Astrocyte (in vitro differentiated cells and primary cell): Measurements from ENCODE around the gene MICAL2.

Experiments
- EZH2 ChIP-seq: IDR thresholded peaks from 2 replicates; pipeline ENCODE4 v1.6.1; 2012; ENCODE audit warnings: mild to moderate bottlenecking, low read length, inconsistent platforms; ENCODE audit not compliant: insufficient read depth
- TF ChIP-seq, protein P1 (sequence below): IDR thresholded peaks from 2 replicates; pipeline ENCODE4 v1.5.1; 2011; ENCODE audit warnings: low read depth, mild to moderate bottlenecking, inconsistent platforms, low read length, moderate library complexity; ENCODE audit not compliant: insufficient read depth

DNA sequence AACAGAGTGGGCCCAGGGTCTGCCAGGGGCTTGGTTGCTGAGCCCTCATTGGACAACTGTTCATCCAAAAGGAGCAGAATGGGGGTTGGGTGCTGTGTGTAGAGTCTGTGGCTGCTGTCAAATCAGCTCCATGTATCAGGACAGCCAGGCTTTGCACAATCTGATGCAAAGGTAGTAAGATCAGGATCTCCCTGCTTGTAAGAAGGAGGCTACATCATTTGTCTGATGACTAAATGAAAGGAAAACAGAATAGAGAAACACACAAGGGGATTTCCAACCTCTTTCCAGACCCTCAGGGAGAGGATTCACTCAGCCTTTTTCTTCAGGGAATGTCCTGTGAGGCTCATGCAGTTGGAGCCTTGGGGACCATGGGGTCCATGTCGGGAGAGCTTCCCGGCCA lies 7.2 kb downstream of the MICAL2 start:
- TF ChIP-seq, protein P1, sequence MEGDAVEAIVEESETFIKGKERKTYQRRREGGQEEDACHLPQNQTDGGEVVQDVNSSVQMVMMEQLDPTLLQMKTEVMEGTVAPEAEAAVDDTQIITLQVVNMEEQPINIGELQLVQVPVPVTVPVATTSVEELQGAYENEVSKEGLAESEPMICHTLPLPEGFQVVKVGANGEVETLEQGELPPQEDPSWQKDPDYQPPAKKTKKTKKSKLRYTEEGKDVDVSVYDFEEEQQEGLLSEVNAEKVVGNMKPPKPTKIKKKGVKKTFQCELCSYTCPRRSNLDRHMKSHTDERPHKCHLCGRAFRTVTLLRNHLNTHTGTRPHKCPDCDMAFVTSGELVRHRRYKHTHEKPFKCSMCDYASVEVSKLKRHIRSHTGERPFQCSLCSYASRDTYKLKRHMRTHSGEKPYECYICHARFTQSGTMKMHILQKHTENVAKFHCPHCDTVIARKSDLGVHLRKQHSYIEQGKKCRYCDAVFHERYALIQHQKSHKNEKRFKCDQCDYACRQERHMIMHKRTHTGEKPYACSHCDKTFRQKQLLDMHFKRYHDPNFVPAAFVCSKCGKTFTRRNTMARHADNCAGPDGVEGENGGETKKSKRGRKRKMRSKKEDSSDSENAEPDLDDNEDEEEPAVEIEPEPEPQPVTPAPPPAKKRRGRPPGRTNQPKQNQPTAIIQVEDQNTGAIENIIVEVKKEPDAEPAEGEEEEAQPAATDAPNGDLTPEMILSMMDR, result no peak
- no peak for TF ChIP-seq EZH2
